Inferior parietal cortex (tissue), 1 donor: ENCODE measurements around the gene EXTL1.

Source experiments
- DNase-seq: peaks from one replicate; pipeline ENCODE4 v3.0.0-alpha.2; 2016; ENCODE audit errors: extremely low spot score

Gene EXTL1

DNA sequence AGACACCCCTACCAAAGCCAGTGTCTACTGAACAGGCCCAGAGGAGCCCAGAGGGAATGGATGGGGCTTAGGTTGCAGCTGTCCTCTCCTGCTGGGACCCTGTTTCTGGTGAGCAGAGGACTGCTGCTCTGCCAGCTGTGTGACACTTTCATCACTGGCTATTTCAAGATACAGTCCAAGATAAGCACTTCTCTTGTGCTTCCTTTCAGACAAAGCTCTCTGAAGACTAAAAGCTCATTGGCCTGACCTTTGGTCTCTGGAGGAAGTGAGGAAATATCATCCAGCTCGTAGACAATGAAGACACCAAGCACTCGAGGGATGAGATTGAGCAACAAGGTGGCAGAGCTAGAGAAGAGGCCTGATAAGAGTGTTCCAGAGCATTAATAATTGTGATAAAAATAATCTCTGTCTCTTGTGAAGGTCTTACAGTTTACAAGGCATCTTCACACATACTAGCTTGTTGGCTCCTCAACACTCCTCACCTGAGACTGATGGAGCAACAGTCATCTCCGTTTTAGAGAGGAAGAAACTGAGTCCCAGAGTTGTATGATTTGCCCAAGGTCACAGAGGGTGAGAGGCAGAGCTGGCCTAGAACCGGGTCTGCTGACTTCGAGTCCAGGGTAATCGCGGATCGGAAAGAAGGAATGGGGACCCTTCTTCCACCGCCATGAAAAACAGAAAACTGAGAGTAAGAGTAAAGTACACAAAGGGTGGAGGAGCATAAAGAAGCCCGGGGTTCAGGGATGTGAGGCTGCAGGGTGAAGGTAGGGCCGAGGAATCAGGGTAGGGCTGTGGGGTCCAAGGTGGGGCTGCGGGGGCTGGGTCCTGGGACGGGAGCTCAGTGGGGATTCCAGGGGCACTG lies 24.4 kb upstream of the EXTL1 start:
- DNase-seq: peak; percentile 43

DNA sequence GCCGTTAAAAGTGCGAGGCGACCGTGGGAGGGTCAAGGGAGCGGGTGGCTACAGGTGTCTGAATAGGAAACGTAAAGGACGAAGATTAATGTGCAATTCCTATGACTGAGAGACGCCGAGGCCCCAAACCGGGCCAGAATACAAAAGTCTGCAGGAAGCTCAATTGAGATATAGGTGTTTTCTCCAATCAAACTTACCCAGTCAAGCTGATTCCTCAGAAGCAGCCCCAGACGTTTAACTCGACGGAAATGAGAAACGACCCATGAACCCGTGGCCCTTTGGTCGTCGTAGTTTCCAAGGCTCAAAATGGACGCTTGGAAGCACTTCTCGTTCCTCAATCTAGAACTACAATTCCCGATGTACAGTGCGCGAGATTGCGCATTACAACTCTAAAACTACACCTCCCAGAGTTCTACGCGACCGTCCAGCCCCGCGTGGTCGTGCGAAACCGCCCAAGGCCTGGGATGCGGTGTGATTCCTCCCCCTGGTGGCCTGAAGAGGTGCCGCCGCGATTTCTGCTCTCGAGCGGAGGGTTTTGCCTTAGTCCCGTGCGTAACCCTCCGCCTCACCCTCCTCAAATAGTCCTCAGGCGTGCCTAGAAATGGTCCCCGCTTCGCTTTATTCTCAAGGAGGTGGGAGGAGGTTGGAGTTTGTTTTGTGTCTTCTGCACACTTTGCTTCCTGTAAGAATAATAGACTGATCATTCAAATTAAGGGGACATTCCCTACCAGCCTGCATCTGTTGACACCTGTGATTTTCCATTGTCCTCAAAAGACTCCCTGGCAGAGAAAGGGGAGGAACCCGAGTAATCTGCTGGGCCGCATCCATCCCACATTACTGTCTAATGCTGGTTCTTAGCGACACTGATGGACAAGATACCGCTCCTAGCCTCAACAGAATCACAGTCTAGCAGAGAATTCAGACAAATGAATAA lies 23.5 kb upstream of the EXTL1 start, which contains the start of gene PAFAH2:
Gene PAFAH2, minus strand, starts transcription at position 236 of the 934 bp plus-strand sequence. CDS start 7,247 bp downstream, outside the sequence.
- peak; percentile 100 for DNase-seq

- no peak for DNase-seq
Observed at GRCh38 chr1:25999041-25999800, 22.4 kb upstream of the EXTL1 start.

- no peak for DNase-seq
Observed at GRCh38 chr1:26003262-26003661, 18.3 kb upstream of the EXTL1 start.

DNA sequence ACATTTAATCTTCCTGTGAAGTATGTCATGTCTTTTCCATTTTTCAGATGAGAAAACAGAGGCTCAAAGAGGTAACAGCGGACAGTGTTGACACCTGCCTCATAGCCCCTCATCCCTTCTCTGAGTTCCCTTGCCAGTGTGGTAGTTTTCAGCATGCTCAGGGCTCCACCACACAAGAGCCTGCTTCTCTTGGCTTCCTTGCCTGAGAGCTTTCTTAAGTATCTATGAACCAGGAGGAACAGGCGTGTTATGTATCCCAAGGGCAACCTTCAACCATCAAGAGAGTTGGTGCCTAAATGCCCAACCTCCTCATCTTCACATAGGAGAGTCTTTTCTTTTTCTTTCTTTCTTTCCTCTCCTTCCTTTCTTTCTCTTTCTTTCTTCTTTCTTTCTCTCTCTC lies 17.8 kb upstream of the EXTL1 start:
- DNase-seq: no peak

- DNase-seq: no peak
Observed at GRCh38 chr1:26005434-26006105, 16.0 kb upstream of the EXTL1 start.

DNA sequence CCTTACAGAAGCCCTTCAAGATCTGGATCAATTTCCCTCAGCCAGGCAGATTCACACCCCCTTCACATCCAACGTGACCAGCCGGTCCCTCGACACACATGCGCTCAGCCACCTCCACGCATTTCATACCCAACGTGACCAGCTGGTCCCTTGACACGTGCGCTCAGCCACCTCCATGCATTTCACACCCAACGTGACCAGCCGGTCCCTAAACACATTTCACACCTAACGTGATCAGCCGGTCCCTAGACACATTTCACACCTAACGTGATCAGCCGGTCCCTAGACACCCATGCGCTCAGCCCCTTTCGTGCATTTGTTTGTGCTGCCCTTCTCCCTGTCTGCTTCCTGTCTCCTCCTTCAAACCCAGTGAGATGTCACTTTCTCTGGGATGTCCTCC lies 14.9 kb upstream of the EXTL1 start:
- no peak for DNase-seq

DNA sequence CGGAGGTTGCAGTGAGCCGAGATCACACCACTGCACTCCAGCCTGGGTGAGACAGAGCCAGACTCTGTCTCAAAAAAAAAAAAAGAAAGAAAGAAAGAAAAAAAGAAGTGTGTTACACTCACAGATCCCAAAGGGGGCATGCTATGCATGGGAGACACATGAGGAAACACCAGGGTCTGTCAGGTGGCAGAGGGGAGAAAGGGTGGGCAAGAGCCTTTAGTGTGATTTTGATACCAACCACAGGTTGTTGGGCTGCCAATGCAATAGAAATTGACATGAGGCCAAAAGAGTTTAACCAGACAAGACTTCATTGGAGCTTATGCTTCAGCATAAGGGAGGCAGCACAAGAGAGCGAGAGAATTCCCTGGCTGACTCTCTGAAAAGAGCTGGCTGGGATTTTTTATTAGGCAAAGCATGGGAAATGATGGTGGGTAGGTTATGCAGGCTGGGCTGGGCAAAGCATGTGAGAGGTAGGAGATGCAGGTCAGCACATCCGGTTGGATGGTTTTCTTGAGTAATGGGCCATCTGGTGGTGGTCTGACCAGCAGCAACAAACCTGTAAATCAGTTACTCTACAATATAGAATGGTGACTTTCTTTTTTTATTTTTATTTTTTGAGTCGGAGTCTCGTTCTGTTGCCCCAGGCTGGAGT lies 11.7 kb upstream of the EXTL1 start:
- no peak for DNase-seq

- no peak for DNase-seq
Observed at GRCh38 chr1:26010825-26011224, 10.8 kb upstream of the EXTL1 start.

DNA sequence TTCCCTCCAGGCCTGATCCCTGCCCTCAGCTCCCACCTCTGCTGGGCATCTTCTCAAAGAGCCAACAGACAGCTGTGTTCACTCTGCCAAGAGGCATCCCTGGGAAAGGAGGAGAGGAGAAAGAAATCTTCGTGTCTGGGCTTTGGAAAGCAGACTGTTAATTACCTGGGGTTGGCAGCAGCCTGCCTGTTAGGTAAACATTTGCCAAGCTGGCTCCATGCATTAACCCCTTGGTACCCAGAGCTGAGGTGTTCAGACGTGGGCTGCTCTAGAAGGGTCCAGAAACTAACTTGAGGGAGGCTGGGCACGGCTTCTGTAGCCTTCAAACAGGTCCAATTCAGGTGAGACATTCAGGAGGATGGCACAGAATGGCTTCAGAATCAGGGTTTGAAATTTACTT lies 8.7 kb upstream of the EXTL1 start:
- DNase-seq: no peak

DNA sequence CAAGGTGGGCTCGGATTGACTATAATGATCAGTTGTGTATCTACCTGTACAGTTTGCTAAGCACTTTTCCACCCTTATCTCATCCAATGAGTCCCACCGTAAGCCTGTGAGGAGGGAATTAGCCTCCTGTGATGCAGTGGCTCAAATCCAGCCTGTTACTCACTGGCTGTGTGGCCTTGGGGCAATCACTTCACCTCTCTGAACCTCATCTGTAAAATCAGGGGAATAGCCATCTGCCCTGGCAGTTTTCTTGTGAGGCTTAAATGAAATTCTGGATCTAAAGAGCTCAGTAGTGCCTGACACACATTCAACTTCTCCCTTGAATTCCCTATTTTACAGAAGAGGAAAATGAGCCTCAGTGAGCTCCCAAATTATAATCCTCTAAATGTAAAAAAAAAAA lies 7.4 kb upstream of the EXTL1 start:
- no peak for DNase-seq

GRCh38 chr1:26015358-26015757 lies 6.2 kb upstream of the EXTL1 start:
- DNase-seq: no peak

DNA sequence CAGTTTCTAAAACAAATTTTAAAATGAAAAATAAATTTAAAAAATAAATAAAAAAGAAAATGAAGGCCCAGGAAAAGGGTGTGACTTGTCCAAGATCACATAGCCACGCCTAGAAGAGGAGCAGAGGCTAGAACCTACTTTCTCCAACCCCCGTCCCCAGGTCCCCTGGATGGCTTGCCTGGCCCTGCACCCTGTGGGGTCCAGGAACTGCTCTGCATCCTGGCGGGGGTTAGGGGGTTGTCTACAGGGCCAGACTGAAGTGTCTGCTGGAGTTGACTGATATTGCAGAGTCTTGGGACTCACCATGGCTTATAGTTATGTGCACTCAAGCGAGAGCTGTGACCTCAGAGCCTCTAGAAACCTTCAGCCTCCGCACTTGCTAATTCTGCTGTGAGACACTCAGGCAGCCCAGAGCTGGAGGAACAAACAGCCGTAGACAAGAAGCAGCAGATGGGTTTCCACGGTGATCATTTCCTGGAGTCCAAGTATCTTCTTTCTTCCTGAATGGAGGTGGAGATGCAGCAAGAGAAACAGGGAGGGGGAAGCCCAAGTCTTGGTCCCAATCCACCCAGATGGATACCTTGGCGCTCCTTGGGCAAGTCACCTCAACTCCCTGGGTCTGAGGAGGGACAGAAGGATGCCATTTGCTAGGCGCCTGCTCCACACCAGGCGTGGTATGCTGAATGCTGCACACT lies 5.2 kb upstream of the EXTL1 start:
- DNase-seq: no peak

DNA sequence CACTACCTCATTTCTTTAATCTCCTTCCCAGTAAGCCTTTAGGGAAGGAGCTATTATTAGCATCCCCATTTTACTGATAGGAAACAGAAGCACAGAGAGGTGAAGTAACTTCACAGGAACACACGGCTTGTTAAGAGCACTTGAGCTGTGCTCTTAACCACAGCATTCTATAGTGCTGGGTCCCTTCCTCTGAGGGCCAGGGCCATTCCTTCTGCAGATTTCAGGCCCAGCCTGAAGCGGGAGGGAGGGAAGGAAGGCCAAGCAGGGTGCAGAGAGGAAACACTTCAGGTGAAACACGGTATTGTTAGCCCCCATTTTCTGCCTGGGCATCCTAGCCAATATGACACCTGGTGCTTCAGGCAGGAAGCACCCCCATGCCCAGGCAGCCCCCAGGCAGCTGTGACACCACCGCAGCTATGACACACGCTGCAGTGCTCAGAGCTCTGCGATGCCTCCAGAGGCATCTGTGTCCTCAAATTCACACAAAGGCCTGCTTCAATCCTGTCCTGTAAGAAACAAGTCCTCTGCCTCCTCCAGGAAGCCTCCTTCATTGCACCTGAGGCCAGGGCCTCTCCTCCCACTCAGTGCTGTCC lies 4.5 kb upstream of the EXTL1 start:
- no peak for DNase-seq

DNA sequence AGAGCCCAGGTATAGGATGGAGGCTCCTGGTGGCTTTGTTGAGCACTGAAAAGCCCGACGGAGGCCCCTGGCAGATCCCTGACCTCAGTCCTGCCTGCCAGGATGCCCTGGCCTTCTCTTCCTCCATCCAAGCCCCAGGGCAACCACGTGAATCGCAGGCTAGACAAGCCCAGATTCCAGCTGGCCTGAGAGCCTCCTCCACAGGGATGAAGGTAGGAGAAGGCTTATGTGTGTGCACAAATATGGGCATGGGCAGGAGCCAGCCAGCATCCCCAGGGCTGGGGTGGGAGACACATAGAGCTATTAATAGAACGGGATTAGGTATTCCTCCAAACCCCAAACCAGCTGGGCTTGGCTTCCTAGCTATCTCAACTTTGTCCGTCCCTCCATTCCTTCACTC lies 4.0 kb upstream of the EXTL1 start:
- no peak for DNase-seq

- DNase-seq: no peak
Observed at GRCh38 chr1:26019641-26020315, 1.8 kb upstream of the EXTL1 start.

GRCh38 chr1:26020330-26020768 lies 1.2 kb upstream of the EXTL1 start:
- no peak for DNase-seq

DNA sequence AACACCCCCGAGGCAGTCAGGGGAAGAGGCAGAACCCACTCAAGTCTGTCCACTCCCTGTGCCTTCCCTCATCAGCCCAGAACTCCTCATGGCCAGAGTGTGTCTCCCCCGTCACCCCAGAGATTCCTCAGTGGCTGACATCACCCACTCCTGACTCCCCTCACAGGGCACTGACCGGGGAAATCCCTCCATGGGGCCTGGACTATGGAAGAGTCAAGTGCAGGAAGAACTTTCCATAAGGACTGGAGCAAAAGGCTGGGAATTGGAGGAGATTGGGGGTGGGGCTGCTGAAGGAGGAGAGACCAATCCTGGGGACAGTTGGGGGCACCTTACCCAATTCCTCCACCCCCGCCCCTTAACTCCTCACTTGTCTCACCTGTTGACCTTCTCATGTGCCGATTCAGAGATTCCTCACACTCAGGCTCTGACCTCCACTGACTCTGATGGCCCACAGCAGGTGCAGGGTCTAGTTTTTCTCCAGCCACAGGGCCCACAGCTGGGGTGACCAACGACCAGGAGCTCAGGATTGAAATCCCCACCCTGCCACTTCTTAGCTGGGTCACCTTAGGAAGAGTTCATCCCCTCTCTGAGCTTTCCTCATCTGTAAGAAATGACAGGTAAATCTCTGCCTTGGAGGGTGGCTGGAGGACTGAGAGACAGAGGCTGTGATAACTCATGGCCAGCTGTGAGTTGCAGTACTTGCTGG lies 481 bp upstream of the EXTL1 start:
- DNase-seq: no peak

DNA sequence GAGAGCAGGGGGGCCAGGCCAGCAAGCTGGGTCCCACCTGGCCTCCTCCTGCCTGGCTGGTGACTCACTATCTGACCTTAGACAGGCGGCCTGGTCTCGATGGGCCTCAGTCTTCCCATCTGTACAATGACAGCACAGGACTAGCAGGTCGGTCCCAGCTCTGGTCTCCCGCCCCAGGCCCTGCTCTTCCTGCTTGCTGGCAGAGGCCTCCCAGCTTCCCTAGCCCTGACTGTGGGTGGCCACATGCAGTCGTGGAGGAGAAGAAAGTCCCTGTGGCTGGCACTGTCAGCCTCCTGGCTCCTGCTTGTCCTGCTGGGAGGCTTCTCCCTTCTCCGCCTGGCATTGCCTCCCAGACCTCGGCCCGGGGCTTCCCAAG lies 817 bp downstream of the EXTL1 start:
- no peak for DNase-seq
